T47D (cell line): ENCODE measurements around the gene ARHGEF11.

Experiments used
- DNase-seq, 2 experiments: peaks; one replicate each; pipeline versions ENCODE4 v3.0.0 to v3.0.0-alpha.2; 2011 to 2012; ENCODE audit warnings: low read depth in 1 of 2, low spot score in 1 of 2
- JUND ChIP-seq: IDR thresholded peaks from 2 replicates; pipeline ENCODE4 v1.6.1; 2012; ENCODE audit warnings: low read depth
- in situ Hi-C: cut with HindIII; loops from 2 replicates; pipeline ENCODE4 v1.10.0; 2016; ENCODE audit warnings: low sequenced_read_pairs, low pct_unique_long_range_greater_than_20kb

The ARHGEF11 gene

DNA sequence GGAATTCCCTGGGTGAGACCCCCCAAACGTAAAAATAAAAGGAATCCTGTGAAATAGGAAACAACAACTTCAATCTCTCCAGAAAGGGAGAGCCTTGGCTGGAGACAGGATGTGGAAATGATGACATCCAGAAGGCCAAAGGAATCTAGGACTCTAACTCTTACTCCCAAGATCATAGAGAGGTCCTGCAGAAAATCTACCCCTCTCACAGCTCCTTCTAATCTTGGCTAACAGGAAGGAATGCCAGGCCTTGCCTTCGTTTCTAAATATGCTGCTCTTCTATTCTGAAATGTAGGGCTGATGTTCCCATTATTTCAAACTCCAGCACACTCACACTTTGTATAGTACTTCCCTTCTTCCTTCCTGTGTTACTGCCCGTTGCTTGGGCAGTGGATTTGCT is 40.7 kb downstream of the ARHGEF11 start:
- in situ Hi-C loops: no loop called here
- no peak for TF ChIP-seq JUND
- no peak for DNase-seq

DNA sequence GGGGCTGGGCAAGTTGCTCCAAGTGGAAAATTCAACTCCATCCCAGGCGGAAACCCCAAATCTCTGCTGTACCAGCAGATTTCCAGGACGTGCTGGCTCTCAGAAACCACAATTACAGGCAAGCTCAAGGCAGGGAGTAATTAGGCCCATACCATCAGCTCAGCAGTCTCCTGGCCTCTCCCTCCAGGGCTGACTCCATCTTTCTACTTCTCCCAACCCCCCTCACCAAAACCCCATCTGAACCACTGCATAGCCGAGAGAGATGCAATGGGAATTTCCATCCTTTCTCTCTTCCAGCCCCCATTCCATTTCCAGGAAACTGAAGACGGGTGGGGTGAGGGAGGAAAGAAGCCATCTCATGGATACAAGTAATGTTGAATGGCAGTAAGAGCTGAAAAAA is 41.2 kb downstream of the ARHGEF11 start:
- DNase-seq: no peak
- in situ Hi-C loops: no loop called here
- no peak for TF ChIP-seq JUND

DNA sequence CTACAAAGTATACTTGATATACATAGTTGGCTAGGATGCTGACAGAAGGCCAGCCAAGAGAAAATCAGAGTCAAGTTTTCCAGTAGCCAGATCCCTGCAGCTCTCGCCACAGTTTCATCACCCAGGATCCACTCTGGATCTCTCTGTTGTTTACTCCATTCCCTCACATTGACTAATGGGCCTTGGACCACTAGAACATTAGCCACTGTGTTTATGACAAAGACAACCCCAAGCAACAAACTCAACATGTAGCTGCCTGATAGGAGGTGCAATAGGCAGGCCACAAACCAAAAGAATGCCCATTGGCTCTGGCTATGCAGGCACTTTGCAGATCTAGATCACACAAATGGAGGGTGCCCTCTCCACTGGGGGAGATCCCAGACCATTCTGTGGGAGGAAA is 44.2 kb downstream of the ARHGEF11 start:
- no peak for DNase-seq
- in situ Hi-C loops: no loop called here
- TF ChIP-seq JUND: no peak

- in situ Hi-C loops: no loop called here
Measured at GRCh38 chr1:157000686-157001085, 44.9 kb downstream of the ARHGEF11 start.

DNA sequence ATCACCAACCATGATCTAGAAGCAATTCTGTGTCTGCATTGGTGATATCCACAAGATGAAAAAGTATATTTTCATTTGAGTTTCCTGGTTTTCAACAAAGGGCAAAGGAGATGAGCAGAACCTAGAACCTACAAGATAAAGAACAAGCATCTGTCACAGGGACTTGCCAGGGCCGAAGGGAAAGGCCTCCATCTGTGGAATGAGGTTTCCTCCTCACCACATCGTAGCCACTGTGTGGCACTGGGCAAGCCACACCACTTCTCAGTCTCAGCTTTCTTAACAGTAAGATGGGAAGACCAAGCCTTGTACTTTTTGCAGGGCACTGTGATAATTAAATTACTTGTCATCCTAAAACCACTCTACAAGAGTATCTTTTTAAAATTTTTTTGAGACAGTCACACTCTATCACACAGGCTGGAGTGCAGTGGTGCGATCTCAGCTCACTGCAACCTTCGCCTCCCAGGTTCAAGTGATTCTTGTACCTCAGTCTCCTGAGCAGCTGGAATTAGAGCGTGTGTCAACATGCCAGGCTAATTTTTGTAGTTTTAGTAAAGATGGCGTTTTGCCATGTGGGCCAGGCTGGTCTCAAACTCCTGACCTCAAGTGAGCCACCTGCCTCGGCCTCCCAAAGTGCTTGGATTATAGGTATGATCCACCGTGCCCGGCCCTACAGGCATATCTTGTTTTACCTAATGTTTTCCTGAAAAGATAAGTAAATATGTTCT is 45.8 kb downstream of the ARHGEF11 start:
- TF ChIP-seq JUND: no peak
- in situ Hi-C loops: no loop called here
- no peak for DNase-seq

More at GRCh38 chr1:157000686-157001085, 44.9 kb downstream of the ARHGEF11 start:
- TF ChIP-seq JUND: no peak
- no peak for DNase-seq

- in situ Hi-C loops: no loop called here
- no peak for DNase-seq
- TF ChIP-seq JUND: no peak
Measured at GRCh38 chr1:156998840-156999500, 46.6 kb downstream of the ARHGEF11 start.

GRCh38 chr1:156998301-156998700 is 47.2 kb downstream of the ARHGEF11 start:
- TF ChIP-seq JUND: no peak
- DNase-seq: no peak
- in situ Hi-C loops: no loop called here

- DNase-seq: no peak
- in situ Hi-C loops: no loop called here
- no peak for TF ChIP-seq JUND
Measured at GRCh38 chr1:156995412-156995811, 50.1 kb downstream of the ARHGEF11 start.

GRCh38 chr1:156994277-156994676 is 51.3 kb downstream of the ARHGEF11 start:
- no peak for DNase-seq
- in situ Hi-C loops: no loop called here
- no peak for TF ChIP-seq JUND

DNA sequence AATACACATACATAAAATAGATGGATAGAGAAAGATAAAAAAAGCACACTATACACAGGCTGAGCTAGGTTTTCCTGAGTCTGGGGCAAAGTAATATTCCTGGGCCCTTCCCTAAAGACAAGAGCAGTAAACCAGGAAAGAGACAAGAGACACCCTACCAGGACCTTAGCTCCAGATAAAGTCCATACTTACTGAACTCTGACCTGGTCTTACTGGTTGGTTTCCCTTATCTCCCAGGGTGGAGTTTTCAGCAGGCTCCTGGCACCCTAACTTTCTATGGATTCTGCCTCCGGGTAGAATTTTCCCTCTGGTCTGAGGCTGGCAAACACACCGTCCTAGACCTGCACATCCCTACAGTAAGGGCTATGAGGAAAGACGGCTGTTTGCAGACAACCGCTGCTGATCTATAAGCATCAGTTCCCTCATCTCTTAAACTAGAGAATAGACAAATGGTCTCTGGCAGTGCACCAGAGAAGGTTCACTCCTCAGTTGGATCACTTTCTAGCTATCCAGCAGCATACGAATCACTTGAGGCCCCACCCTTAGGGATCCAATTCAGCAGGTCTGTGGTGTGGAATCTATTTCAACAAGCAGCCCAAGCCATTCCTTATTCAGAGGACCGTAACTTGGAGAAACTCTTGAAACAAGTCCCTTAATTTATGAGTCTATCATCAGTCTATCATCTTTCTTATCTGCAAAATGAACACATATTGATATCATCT is 52.0 kb downstream of the ARHGEF11 start:
- no peak for TF ChIP-seq JUND
- DNase-seq: no peak
- in situ Hi-C loops: no loop called here

DNA sequence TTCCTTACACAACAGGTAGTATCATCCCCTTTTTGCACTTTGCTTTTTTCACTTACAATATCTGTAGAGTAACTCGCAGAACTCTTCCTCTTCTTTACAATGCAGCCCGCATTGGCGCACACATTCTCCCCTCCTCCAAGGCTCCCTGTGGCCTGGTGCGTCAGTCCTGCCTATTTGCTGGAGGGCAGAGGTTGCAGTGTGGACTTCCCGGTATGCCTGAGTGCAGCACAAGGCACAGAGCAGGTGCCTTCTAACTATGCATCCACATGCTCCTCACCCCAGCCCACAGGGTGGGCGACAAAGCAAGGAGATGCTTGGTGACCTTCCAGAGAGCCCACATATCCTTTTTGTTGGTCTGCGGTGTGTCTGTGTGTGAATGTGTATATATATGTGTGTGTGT is 53.3 kb downstream of the ARHGEF11 start:
- DNase-seq: no peak
- in situ Hi-C loops: no loop called here

DNA sequence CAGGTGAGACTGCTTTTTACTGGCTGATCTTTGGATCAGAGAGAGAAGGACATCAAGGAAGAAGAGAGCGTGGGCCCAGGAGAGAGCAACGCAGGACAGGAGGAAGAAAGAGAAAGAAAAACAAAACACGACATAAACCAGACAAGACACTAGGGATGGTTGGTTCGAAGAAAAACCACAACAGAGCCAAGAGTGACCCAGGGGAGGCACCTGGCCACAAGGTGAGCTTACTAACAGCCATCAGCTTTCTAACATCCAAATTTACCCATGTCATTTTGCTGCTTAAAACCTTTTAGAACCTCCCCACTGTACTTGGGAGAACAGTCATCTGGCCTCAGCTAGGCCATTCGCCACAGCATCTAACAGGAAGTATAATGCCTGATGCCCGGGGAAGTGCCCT is 57.8 kb downstream of the ARHGEF11 start:
- no peak for TF ChIP-seq JUND
- no peak for DNase-seq
- in situ Hi-C loops: no loop called here

More for the DNA sequence above, 53.3 kb downstream of the ARHGEF11 start:
- TF ChIP-seq JUND: no peak

GRCh38 chr1:156980551-156980950 is 65.0 kb downstream of the ARHGEF11 start:
- in situ Hi-C loops: no loop called here
- no peak for TF ChIP-seq JUND
- DNase-seq: no peak
